ENCODE results near the gene POLR2F.

The POLR2F gene

DNA sequence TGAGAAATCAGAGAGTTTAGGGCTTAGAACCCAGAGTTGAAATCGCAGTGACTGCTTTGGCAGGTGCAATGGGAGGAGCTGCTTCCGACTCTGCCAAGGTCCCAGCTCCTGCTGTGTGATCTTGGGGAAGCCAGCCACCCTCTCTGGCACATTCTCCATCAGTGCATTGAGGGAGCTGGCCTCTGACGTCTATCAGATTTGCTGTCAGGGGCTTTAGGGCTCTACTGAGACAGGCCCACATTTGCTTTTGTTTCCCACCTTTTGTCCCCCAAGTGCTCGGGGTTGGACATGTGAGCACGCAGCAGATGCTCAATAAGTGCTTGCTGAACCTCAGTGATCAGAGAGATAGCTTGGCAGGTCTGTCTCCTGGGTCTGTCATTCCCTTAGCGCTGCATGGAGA lies 41.5 kb downstream of the POLR2F start:
- no peak overlapping the region for H3K4me3 ChIP-seq (ENCODE audit: low read depth, low read length)
- TF ChIP-seq, protein P1, sequence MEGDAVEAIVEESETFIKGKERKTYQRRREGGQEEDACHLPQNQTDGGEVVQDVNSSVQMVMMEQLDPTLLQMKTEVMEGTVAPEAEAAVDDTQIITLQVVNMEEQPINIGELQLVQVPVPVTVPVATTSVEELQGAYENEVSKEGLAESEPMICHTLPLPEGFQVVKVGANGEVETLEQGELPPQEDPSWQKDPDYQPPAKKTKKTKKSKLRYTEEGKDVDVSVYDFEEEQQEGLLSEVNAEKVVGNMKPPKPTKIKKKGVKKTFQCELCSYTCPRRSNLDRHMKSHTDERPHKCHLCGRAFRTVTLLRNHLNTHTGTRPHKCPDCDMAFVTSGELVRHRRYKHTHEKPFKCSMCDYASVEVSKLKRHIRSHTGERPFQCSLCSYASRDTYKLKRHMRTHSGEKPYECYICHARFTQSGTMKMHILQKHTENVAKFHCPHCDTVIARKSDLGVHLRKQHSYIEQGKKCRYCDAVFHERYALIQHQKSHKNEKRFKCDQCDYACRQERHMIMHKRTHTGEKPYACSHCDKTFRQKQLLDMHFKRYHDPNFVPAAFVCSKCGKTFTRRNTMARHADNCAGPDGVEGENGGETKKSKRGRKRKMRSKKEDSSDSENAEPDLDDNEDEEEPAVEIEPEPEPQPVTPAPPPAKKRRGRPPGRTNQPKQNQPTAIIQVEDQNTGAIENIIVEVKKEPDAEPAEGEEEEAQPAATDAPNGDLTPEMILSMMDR (IDR thresholded peaks at IDR 0.05; ENCODE audit: low read depth, low read length), result no peak

DNA sequence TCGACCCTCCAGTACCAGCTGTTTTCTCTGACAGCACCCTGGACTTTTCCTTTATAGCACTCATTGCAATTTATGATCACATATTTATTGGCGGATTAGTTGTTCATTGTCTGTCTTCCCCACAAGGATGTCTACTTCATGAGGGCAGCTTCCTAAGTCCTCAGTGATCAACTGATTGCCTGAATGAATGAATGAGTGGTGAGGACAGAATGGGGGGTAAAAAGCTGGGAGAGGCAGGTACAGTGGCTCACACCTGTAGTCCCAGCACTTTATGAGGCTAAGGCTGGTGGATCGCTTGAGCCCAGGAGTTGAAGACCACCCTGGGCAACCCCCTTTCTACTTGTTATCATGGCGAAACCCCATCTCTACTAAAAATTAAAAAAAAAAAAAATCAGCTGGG lies 42.0 kb downstream of the POLR2F start:
- no peak overlapping the region for H3K4me3 ChIP-seq (ENCODE audit: low read depth, low read length)
- TF ChIP-seq, protein P1 (IDR thresholded peaks at IDR 0.05; ENCODE audit: low read depth, low read length), result no peak

DNA sequence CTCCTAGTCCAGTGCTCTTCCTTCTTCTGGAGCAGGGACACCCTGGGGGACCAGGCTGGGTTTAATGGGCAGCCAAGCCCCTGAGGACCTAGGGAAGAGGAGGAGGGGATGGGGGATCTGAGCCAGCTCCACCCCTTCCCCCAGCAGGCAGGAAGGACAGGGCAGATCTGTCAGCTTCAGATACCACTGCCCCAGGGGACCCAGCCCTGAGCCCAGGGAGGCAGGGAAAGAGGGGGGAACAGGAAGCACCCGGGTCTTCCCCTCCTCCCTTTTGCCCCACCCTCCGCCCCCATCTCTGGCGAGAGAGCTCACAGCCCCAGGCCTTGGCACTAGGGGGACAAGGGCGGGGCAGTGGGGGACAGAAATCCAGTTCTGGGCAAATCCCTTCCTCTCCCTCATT lies 42.6 kb downstream of the POLR2F start:
- TF ChIP-seq, protein P1 (IDR thresholded peaks at IDR 0.05; ENCODE audit: low read depth, low read length), result no peak
- no peak overlapping the region for H3K4me3 ChIP-seq (ENCODE audit: low read depth, low read length)

DNA sequence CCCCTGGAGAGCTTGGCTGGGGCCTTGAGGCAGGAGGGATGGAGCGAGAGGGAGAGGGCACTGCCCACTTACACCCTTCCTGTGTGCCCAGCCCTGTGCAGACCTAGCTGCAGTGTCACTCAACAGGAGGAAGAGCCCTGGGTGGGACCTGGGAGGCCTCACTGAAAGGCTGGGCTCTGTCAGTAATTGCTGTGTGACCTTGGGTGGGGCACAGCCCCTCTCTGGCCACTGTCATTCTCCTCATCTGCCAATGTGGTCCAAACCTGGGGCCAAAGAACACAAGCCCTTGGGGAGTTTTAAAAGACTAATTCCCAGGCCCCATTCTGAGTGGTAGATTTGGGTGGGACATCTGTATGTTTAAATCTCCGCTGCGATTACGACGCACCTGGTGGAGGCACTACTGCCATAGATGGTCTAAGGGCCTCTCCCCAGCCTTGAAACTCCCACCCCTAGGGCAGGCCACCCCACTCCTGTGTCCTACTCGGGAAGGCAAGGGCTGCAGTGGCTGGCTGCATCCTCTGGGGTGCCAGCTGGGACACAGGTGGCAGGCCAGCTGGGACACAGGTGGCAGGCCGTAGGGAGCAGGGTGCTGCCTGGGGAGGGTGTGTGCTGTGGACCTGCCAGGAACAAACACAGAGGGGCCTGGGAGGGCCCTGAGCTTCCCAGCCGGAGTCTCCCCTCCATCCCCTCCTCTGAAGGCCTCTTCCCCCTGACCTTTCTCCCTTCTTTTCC lies 43.2 kb downstream of the POLR2F start:
- TF ChIP-seq, protein P1 (IDR thresholded peaks at IDR 0.05; ENCODE audit: low read depth, low read length), result no peak
- no peak overlapping the region for H3K4me3 ChIP-seq (ENCODE audit: low read depth, low read length)

DNA sequence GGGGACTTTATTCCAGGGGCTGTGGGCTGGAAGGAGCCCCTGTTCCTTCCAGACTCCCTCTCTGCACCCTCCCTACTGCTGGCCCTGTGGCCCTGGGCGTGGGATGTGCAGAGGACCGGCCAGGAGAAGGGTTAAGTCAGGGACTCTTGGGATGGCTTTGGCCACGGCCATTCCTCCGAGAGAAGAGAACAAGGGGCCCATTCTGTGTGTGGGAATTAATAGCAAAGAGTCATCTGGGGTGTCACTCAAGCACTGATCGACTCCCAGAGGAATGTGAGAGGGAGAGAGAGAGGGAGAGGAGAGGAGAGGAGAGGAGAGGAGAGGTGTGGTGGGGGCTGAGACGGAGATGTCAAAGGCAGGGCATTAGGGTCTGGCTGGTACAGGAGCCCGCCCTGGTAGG lies 45.0 kb downstream of the POLR2F start:
- H3K4me3 ChIP-seq (ENCODE audit: low read depth, low read length), result no peak overlapping the region
- TF ChIP-seq, protein P1 (IDR thresholded peaks at IDR 0.05; ENCODE audit: low read depth, low read length), result no peak

DNA sequence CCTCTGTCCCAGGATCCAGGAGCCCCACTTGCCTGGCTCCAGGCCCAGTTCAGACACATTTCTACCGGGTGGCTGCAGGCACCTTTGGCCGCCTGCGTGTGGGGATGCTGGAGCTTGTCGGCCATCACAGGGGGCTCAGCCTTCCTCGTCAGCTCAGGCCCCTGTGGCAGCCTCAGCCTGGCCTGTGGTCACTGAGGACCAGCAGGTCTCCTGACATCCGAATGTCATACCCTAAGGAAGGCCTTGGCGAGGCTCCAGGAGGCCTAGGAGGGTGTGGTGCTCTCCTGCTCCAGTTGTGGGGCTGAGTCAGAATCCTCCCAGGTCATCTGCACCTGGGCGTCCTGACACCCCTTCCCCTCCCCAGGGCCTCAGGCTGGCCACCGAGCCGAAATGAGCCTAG lies 45.7 kb downstream of the POLR2F start:
- TF ChIP-seq, protein P1 (IDR thresholded peaks at IDR 0.05; ENCODE audit: low read depth, low read length), result no peak
- no peak overlapping the region for H3K4me3 ChIP-seq (ENCODE audit: low read depth, low read length)

DNA sequence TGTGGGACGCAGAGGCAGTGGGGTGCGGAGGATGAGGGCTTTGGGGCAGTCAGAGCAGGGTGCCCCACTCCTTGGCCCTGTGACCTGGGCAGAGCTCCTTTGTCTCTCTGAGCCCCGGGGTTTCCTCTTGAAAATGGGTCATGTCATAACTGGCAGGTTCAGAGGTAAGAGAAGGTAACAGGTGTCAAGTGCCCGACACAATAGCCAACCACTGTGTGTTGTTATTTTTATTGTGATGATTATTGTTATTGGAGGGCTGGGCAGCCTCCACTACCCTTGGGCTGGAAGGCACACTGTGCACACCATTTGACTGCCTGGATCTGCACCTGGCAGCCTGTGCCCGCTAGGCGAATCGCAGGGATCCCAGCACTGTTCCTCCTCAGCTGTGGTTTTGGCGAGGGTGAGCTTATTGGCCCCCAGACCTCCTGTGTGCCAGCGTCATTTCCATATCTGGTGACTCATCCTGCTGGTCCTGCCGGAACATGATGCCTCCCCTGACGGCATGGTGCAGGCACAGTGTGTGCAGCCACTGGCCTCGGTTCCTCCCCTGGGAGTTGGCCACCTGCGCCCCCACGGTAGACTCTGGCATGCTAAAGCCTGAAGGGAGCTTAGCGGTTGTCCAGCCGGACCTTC lies 46.3 kb downstream of the POLR2F start:
- TF ChIP-seq, protein P1 (IDR thresholded peaks at IDR 0.05; ENCODE audit: low read depth, low read length), result no peak
- H3K4me3 ChIP-seq (ENCODE audit: low read depth, low read length), result no peak overlapping the region

All from WI38 (cell line).